ENCODE results near the gene MIP. TPM values are rescaled to one million over a fixed set of nuclear protein-coding genes. Genes with fewer than 3 reads are reported as not detected.

MIP gene
- total RNA-seq, 1 donor from 2014 or later, result not detected

DNA sequence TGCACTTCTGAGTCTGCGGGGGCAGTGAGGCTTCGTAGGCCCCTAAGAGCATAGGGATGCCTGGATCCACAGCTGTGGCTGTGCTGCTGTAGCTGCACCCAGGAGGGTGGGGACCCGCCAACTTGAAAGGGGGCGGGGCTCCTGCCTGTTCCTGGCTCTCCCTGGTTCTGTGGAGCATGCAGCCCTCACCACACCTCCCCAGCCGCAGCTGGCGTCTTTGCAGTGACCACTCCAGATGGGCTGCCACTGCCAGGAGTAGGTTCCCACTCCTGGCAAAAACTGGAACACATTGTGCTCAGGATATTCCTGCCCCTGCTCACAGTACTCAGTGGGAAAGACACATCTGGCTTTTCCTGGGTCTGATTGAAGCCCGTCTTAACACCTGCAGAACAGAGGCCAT is 41.1 kb downstream of the MIP start:
- Histone ChIP-seq H3K27me3 (no peaks in the 10 kb centered on the region), H4K20me1 (ENCODE audit: low read depth) (no peaks in the 10 kb centered on the region), H2AFZ (replicated peaks) (no peak overlapping the region), H3K4me1 (no peaks in the 10 kb centered on the region), H3K4me3 (no peak overlapping the region), H3F3A (ENCODE audit: low read depth) (no peaks in the 10 kb centered on the region), H3K36me3 (no peaks in the 10 kb centered on the region), H3K27ac (no peak overlapping the region), H3K4me2 (no peak overlapping the region), H3K79me2 (ENCODE audit: low read depth) (no peaks in the 10 kb centered on the region), H3K9ac (no peak overlapping the region), H3K9me3 (ENCODE audit: low read depth) (no peaks in the 10 kb centered on the region)
- no peak for DNase-seq (ENCODE audit: low spot score)
- TF ChIP-seq EZH2 (IDR thresholded peaks at IDR 0.05) (no peak), EZH2phosphoT487 (IDR thresholded peaks at IDR 0.05) (no peak)
- TF ChIP-seq, protein P1, sequence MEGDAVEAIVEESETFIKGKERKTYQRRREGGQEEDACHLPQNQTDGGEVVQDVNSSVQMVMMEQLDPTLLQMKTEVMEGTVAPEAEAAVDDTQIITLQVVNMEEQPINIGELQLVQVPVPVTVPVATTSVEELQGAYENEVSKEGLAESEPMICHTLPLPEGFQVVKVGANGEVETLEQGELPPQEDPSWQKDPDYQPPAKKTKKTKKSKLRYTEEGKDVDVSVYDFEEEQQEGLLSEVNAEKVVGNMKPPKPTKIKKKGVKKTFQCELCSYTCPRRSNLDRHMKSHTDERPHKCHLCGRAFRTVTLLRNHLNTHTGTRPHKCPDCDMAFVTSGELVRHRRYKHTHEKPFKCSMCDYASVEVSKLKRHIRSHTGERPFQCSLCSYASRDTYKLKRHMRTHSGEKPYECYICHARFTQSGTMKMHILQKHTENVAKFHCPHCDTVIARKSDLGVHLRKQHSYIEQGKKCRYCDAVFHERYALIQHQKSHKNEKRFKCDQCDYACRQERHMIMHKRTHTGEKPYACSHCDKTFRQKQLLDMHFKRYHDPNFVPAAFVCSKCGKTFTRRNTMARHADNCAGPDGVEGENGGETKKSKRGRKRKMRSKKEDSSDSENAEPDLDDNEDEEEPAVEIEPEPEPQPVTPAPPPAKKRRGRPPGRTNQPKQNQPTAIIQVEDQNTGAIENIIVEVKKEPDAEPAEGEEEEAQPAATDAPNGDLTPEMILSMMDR (IDR thresholded peaks at IDR 0.05), result no peak
- Mint-ChIP-seq H3K27me3 (ENCODE audit: insufficient read depth, low read depth) (peaks cover 5% of the 10 kb centered on the region), H3K27ac (no peak overlapping the region), H3K4me1 (no peaks in the 10 kb centered on the region), H3K36me3 (peaks cover 11% of the 10 kb centered on the region), H3K9me3 (no peaks in the 10 kb centered on the region), H3K4me3 (no peak overlapping the region)

DNA sequence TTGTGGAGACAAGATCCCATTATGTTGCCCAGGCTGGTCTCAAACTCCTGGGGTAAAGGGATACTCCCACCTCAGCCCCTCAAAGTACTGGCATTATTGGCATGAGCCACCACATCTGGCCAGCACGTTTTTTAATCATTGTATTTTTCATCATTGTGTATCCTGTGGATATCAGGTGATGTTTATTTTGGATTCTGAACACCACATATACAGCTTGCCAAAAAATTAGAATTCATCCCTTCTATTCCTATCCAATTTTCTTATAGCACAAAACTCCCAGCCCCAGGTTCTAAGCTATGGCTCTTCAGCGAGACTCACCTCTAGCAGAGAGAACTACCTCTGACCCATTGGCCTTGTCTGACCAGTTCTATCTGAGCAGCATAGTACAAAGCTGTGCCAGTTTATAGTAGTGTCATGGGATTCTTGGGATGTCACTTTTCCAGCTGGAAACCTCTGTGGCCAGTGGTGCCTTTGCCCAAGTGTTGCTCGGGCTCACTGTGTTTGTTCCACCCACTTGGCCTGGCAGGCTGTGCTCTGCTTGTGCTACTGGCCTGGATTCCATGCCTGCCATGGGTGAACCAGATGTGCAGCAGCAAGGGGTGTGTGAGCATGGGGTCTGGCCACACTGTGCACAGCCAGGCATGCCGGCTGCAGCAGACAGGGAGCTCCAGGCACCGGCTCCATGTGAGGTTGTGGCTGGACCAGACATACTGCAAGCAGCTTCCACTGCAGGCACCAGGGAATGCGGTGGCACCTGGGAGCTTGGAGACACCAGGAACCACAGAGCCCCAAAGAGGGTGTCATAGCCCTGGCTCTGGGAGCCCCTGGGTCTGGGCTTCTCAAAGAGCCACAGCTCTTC is 42.4 kb downstream of the MIP start:
- TF ChIP-seq, protein P1 (IDR thresholded peaks at IDR 0.05), result no peak
- no peak for TF ChIP-seq EZH2 (IDR thresholded peaks at IDR 0.05)
- no peak for TF ChIP-seq EZH2phosphoT487 (IDR thresholded peaks at IDR 0.05)
- H3K36me3 Mint-ChIP-seq, result peaks cover 4% of the 10 kb centered on the region

DNA sequence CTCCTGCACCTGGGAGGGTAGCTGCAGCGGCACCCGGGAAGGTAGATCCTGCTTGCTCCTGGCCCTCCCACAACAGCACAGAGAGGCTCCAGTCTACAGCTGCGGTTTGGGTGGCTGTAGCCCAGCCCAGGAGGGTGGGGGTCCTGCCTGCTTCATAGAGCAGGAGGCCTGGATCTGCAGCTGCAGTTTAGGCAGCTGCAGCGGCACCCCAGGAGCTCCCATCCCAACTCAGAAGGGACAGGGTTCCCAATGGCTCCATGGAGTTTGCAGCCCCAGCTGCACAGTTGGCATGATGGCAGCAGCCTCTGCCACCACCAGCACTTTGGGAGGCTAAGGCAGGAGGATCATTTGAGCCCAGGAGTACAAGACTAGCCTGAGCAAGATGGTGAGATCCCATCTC is 43.7 kb downstream of the MIP start:
- H3K4me1 ChIP-seq, result no peaks in the 10 kb centered on the region
- H3K9me3 Mint-ChIP-seq, result no peaks in the 10 kb centered on the region
- H3F3A ChIP-seq (ENCODE audit: low read depth), result no peaks in the 10 kb centered on the region
- H3K27ac Mint-ChIP-seq, result no peak overlapping the region
- H3K9ac ChIP-seq, result no peak overlapping the region
- H3K4me3 ChIP-seq, result no peak overlapping the region
- H3K4me1 Mint-ChIP-seq, result peaks cover under 1% of the 10 kb centered on the region
- H3K27me3 ChIP-seq, result no peaks in the 10 kb centered on the region
- H3K9me3 ChIP-seq (ENCODE audit: low read depth), result no peaks in the 10 kb centered on the region
- no peaks in the 10 kb centered on the region for H3K36me3 ChIP-seq
- H3K27ac ChIP-seq, result no peak overlapping the region
- no peak overlapping the region for H3K4me2 ChIP-seq
- no peak for TF ChIP-seq EZH2 (IDR thresholded peaks at IDR 0.05)
- TF ChIP-seq EZH2phosphoT487 (IDR thresholded peaks at IDR 0.05), result no peak
- TF ChIP-seq, protein P1 (IDR thresholded peaks at IDR 0.05), result no peak
- no peaks in the 10 kb centered on the region for H3K79me2 ChIP-seq (ENCODE audit: low read depth)
- DNase-seq (ENCODE audit: low spot score), result no peak
- no peak overlapping the region for H2AFZ ChIP-seq (replicated peaks)
- peaks cover 3% of the 10 kb centered on the region for H3K27me3 Mint-ChIP-seq (ENCODE audit: insufficient read depth, low read depth)
- peaks cover 2% of the 10 kb centered on the region for H3K36me3 Mint-ChIP-seq
- H4K20me1 ChIP-seq (ENCODE audit: low read depth), result no peaks in the 10 kb centered on the region
- H3K4me3 Mint-ChIP-seq, result no peak overlapping the region

More for the DNA sequence above, 42.4 kb downstream of the MIP start:
- Mint-ChIP-seq H3K27ac (no peak overlapping the region), H3K4me3 (no peak overlapping the region), H3K9me3 (no peaks in the 10 kb centered on the region), H3K4me1 (no peaks in the 10 kb centered on the region), H3K27me3 (ENCODE audit: insufficient read depth, low read depth) (peaks cover 3% of the 10 kb centered on the region)
- Histone ChIP-seq H3F3A (ENCODE audit: low read depth) (no peaks in the 10 kb centered on the region), H2AFZ (replicated peaks) (no peak overlapping the region), H4K20me1 (ENCODE audit: low read depth) (no peaks in the 10 kb centered on the region), H3K79me2 (ENCODE audit: low read depth) (no peaks in the 10 kb centered on the region), H3K4me3 (no peak overlapping the region), H3K9me3 (ENCODE audit: low read depth) (no peaks in the 10 kb centered on the region), H3K9ac (no peak overlapping the region), H3K27ac (no peak overlapping the region), H3K27me3 (no peaks in the 10 kb centered on the region), H3K4me2 (no peak overlapping the region), H3K36me3 (no peaks in the 10 kb centered on the region), H3K4me1 (no peaks in the 10 kb centered on the region)
- no peak for DNase-seq (ENCODE audit: low spot score)

Measured in neural progenitor cell (in vitro differentiated cells).